Endodermal cell (in vitro differentiated cells): Measurements from ENCODE around the gene ERGIC3. TPM values are rescaled to one million over a fixed set of nuclear protein-coding genes. Genes with fewer than 3 reads are reported as not detected.

ENCODE experiments used
- DNase-seq: peaks from one replicate; pipeline ENCODE4 v3.0.0-alpha.2; 2017
- H3K27ac ChIP-seq: 2 replicates; pipeline ENCODE4 v1.5.1; 2013; ENCODE audit warnings: mild to moderate bottlenecking, low read depth, low read length, moderate library complexity
- H3K27me3 ChIP-seq: 2 replicates; pipeline ENCODE4 v1.6.1; 2013; ENCODE audit warnings: mild to moderate bottlenecking, low read length, moderate library complexity; ENCODE audit not compliant: insufficient read depth, control insufficient read depth, poor library complexity, severe bottlenecking
- H3K36me3 ChIP-seq: 2 replicates; pipeline ENCODE4 v1.7.0; 2013; ENCODE audit warnings: mild to moderate bottlenecking, low read length, moderate library complexity; ENCODE audit not compliant: control insufficient read depth, insufficient read depth
- H3K4me1 ChIP-seq: one replicate; pipeline ENCODE4 v1.7.0; 2013; ENCODE audit warnings: low read length; ENCODE audit not compliant: control insufficient read depth, insufficient read depth
- H3K4me3 ChIP-seq: 2 replicates; pipeline ENCODE4 v1.5.1; 2013; ENCODE audit warnings: mild to moderate bottlenecking, low read length, moderate library complexity
- H3K9ac ChIP-seq: 2 replicates; pipeline ENCODE4 v1.6.1; 2013; ENCODE audit warnings: mild to moderate bottlenecking, low read length, moderate library complexity; ENCODE audit not compliant: poor library complexity, severe bottlenecking; ENCODE audit errors: extremely low read depth
- H3K9me3 ChIP-seq: 2 replicates; pipeline ENCODE4 v1.6.1; 2013; ENCODE audit warnings: mild to moderate bottlenecking, low read length, moderate library complexity; ENCODE audit not compliant: control insufficient read depth
- H3K27ac Mint-ChIP-seq: 2 replicates; pipeline ENCODE4 v1.8.0; 2020; ENCODE audit warnings: mixed read lengths
- H3K27me3 Mint-ChIP-seq: 2 replicates; pipeline ENCODE4 v1.8.0; 2021; ENCODE audit warnings: mild to moderate bottlenecking, mixed read lengths; ENCODE audit not compliant: insufficient read depth
- H3K36me3 Mint-ChIP-seq: 2 replicates; pipeline ENCODE4 v1.8.0; 2020; ENCODE audit warnings: low read depth, mixed read lengths
- H3K4me1 Mint-ChIP-seq: 2 replicates; pipeline ENCODE4 v1.8.0; 2020; ENCODE audit warnings: mixed read lengths
- H3K4me3 Mint-ChIP-seq: 2 replicates; pipeline ENCODE4 v1.8.0; 2020; ENCODE audit warnings: mild to moderate bottlenecking, moderate library complexity, mixed read lengths
- H3K9me3 Mint-ChIP-seq: 2 replicates; pipeline ENCODE4 v1.8.0; 2020; ENCODE audit warnings: mild to moderate bottlenecking, mixed read lengths
- CTCF ChIP-seq: fragments of 200-600 bp; sonication (generic); conservative IDR thresholded peaks from 2 replicates; pipeline ENCODE4 v1.5.0; 2021; ENCODE audit warnings: antibody characterized with exemption, mild to moderate bottlenecking
- WGBS, 2 experiments: methylation state at CpG; one replicate each; pipeline versions ENCODE4 v1.1.5 to v1.1.7; 2013; ENCODE audit warnings: missing lambda C conversion rate in 2 of 2, mixed read lengths in 1 of 2; ENCODE audit not compliant: insufficient coverage in 1 of 2, insufficient read length in 1 of 2; 5-methylcytosine and 5-hydroxymethylcytosine counted together
- total RNA-seq, 2 donors: library from RNA; stranded (reverse); fragmentation: NEBNext Ultra II Directional in 1 of 2; extraction: Animal tissue kit (Norgen Biotek cat#: 25700) in 1 of 2; gene quantifications; 2 replicates in 1 of 2; 3 replicates in 1 of 2; pipeline ENCODE4 v1.2.1, GENCODE V29; 2021

The ERGIC3 gene
- total RNA-seq, 2 donors from 2014 or later = 217 to 230 TPM

GRCh38 chr20:35561671-35562070, 19.8 kb downstream of the ERGIC3 start:
- Histone ChIP-seq H3K9me3 (no peaks in the 10 kb centered on the region), H3K36me3 (no peaks in the 10 kb centered on the region), H3K9ac (no peak overlapping the region), H3K4me1 (no peaks in the 10 kb centered on the region), H3K4me3 (no peak overlapping the region), H3K27me3 (no peaks in the 10 kb centered on the region), H3K27ac (no peak overlapping the region)
- Mint-ChIP-seq H3K9me3 (no peaks in the 10 kb centered on the region), H3K4me1 (no peaks in the 10 kb centered on the region), H3K36me3 (peaks cover 12% of the 10 kb centered on the region), H3K4me3 (no peak overlapping the region), H3K27ac (peak overlapping the region; percentile 52), H3K27me3 (no peaks in the 10 kb centered on the region)
- WGBS, 2 experiments = 66 to 72% methylated on average over 3 to 5 of the region's 5 CpGs
- DNase-seq = peak; percentile 71
- TF ChIP-seq CTCF = no peak

GRCh38 chr20:35562541-35563110, 20.7 kb downstream of the ERGIC3 start:
- Histone ChIP-seq H3K4me3 (no peak overlapping the region), H3K27ac (no peak overlapping the region), H3K36me3 (no peaks in the 10 kb centered on the region), H3K9ac (no peak overlapping the region), H3K27me3 (no peaks in the 10 kb centered on the region), H3K4me1 (no peaks in the 10 kb centered on the region), H3K9me3 (no peaks in the 10 kb centered on the region)
- Mint-ChIP-seq H3K4me3 (no peak overlapping the region), H3K27ac (no peak overlapping the region), H3K4me1 (no peaks in the 10 kb centered on the region), H3K27me3 (no peaks in the 10 kb centered on the region), H3K9me3 (no peaks in the 10 kb centered on the region), H3K36me3 (peaks cover 9% of the 10 kb centered on the region)
- no peak for DNase-seq
- WGBS, 2 experiments = 93 to 100% methylated on average over 1 to 7 of the region's 10 CpGs
- TF ChIP-seq CTCF = no peak

GRCh38 chr20:35563834-35564233, 22.0 kb downstream of the ERGIC3 start:
- Histone ChIP-seq H3K4me1 (no peaks in the 10 kb centered on the region), H3K36me3 (no peaks in the 10 kb centered on the region), H3K27ac (no peak overlapping the region), H3K4me3 (no peak overlapping the region), H3K9ac (no peak overlapping the region), H3K9me3 (no peaks in the 10 kb centered on the region), H3K27me3 (no peaks in the 10 kb centered on the region)
- Mint-ChIP-seq H3K36me3 (peaks cover 4% of the 10 kb centered on the region), H3K27ac (no peak overlapping the region), H3K4me1 (no peaks in the 10 kb centered on the region), H3K9me3 (no peaks in the 10 kb centered on the region), H3K4me3 (no peak overlapping the region), H3K27me3 (no peaks in the 10 kb centered on the region)
- no peak for DNase-seq
- 91 to 96% methylated on average over 9 to 10 of the region's 10 CpGs for WGBS, 2 experiments
- TF ChIP-seq CTCF = no peak
